Measurements from ENCODE around the gene TPD52L2.

GRCh38 chr20:63934271-63935068 lies 69.4 kb downstream of the TPD52L2 start:
- TF ChIP-seq CTCF (IDR thresholded peaks at IDR 0.05; ENCODE audit: low read depth, low read length), result peak; percentile 37
- no peak for TF ChIP-seq POLR2A (IDR thresholded peaks at IDR 0.05; ENCODE audit: extremely low read depth, insufficient read length)
- no peak for TF ChIP-seq MAX (IDR thresholded peaks at IDR 0.05; ENCODE audit: low read depth, low read length)
- no peak for TF ChIP-seq MYC (IDR thresholded peaks at IDR 0.05; ENCODE audit: low read depth, low read length)
